ENCODE measurements around the gene TGFBR1.

TGFBR1 gene

DNA sequence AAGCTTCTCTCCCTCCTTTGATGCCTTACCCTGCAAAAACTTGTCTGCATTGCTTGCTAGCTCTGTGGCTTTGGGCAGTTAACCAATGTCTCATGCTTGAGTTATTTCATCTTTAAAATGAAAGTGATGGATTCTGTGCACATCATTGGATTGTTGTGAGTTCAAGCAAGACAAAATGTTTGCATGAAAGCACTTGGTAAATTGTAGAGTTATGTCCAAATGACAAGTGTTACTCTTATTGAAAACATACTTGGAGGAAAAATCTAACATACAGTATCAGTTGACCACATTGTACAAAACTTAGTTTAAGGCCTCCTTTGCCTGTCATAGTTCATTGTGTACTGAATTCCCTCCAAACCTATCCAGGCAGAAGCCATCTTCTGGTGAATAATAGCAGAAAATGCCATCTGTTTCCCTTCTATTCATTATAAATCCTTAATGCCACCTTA lies 30.0 kb downstream of the TGFBR1 start:
- H3K4me3 ChIP-seq (ENCODE audit: low read depth, low read length): no peak overlapping the region
- TF ChIP-seq, protein P1, sequence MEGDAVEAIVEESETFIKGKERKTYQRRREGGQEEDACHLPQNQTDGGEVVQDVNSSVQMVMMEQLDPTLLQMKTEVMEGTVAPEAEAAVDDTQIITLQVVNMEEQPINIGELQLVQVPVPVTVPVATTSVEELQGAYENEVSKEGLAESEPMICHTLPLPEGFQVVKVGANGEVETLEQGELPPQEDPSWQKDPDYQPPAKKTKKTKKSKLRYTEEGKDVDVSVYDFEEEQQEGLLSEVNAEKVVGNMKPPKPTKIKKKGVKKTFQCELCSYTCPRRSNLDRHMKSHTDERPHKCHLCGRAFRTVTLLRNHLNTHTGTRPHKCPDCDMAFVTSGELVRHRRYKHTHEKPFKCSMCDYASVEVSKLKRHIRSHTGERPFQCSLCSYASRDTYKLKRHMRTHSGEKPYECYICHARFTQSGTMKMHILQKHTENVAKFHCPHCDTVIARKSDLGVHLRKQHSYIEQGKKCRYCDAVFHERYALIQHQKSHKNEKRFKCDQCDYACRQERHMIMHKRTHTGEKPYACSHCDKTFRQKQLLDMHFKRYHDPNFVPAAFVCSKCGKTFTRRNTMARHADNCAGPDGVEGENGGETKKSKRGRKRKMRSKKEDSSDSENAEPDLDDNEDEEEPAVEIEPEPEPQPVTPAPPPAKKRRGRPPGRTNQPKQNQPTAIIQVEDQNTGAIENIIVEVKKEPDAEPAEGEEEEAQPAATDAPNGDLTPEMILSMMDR (conservative IDR thresholded peaks at IDR 0.05; ENCODE audit: low read depth, low read length): no peak
- peak; percentile 75 for DNase-seq (ENCODE audit: low read depth)

DNA sequence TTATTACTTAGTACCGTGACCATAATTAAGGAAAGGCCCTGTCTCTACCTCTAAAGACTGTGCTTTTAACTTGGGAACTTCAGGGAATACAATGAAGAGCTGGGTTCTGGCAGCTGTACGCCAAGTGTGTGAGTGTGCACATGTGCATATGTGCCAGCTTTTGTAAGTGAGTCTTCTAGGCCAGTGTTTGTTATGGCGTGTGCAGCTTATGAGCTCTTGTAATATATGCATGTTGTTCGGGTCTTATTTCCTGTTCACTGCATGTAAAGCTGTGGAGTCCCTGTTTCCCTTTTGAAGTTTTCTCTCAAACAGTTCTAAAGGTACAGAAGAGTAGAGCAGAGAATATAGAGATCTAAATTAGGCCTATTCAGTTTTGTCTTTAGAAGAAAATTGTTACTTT lies 30.5 kb downstream of the TGFBR1 start:
- TF ChIP-seq, protein P1 (conservative IDR thresholded peaks at IDR 0.05; ENCODE audit: low read depth, low read length): no peak

DNA sequence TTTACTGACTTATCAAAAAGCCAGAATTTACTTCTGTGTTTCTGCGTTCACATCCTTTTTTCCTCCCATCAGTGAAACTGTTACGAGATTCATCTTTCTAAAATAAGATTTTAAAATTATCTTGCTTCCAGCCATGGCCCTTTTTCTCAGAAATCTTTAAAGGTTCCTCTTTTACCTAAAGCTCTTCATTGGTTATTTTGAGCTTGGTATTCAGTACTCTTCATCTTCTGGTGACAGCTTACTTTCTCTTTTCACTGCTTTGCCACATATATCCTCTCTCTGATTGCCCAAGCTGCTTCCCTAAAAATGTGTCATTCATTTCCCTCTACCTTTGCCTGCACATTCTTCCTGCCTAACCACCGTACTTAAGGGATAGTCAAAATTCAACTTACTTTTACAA lies 32.3 kb downstream of the TGFBR1 start:
- DNase-seq (ENCODE audit: low read depth): no peak
- H3K4me3 ChIP-seq (ENCODE audit: low read depth, low read length): no peak overlapping the region
- TF ChIP-seq, protein P1 (conservative IDR thresholded peaks at IDR 0.05; ENCODE audit: low read depth, low read length): no peak

More for the DNA sequence above, 30.5 kb downstream of the TGFBR1 start:
- DNase-seq (ENCODE audit: low read depth): no peak
- H3K4me3 ChIP-seq (ENCODE audit: low read depth, low read length): no peak overlapping the region

DNA sequence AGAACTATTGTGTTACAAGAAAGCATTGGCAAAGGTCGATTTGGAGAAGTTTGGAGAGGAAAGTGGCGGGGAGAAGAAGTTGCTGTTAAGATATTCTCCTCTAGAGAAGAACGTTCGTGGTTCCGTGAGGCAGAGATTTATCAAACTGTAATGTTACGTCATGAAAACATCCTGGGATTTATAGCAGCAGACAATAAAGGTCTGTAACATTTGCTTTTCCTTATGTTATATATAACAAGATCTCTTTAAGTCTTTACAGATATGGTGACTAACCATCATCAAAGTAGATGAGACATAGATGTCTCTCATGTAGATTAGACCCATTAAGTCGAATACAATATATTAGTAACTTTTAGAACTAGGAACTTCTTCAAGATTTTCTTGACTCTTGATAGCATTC lies 33.0 kb downstream of the TGFBR1 start:
- DNase-seq (ENCODE audit: low read depth): no peak
- TF ChIP-seq, protein P1 (conservative IDR thresholded peaks at IDR 0.05; ENCODE audit: low read depth, low read length): no peak
- no peak overlapping the region for H3K4me3 ChIP-seq (ENCODE audit: low read depth, low read length)

DNA sequence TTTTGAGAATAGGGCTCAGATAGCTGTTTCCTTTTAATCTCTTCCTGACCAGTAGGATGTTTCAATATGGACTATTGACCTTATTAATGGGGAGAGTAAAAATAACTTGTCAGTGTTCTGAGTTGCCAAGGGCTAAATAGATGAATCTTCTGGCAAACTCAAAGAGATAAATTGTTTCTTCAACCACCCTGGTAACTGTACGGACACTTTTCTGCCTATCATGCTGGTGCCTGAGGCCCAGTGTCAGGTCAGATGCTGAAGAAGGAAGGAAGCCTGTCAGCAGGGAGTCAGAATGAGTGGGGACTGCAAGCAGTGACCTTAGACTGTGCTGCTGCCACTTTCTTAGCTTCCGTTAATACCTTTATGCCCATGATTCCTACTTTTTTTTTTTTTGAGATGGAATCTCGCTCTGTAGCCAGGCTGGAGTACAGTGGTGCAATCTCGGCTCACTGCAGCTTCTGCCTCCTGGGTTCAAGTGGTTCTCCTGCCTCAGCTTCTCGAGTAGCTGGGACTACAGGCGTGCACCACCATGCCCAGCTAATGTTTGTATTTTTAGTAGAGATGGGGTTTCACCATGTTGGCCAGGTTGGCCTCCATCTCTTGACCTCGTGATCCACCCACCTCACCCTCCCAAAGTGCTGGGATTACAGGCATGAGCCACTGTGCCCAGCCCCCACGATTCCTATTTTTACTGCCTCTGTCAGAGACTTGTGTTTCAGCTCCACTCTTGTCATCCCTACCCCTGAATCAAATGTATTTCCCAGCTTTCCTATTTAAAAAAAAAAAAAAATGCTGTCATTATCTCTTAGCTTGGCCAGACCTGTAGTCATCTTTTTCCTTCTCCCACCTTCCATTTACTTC lies 33.7 kb downstream of the TGFBR1 start:
- H3K4me3 ChIP-seq (ENCODE audit: low read depth, low read length): no peak overlapping the region
- TF ChIP-seq, protein P1 (conservative IDR thresholded peaks at IDR 0.05; ENCODE audit: low read depth, low read length): no peak

DNA sequence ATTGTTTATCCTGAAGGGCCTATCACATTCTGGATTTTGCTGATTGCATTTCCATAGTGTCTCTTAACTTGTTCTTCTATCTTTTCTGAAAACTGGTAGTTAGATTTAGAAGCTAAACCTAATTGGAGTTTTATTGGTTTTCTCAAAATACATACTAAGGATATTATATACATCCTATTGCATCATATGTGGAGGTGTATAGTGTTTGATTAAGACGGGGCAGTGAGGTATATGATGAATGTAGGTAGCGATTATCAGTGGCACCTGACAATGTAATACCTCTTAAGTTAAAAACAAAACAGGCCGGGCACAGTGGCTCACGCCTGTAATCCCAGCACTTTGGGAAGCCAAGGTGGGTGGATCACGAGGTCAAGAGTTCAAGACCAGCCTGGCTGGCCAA lies 35.0 kb downstream of the TGFBR1 start:
- TF ChIP-seq, protein P1 (conservative IDR thresholded peaks at IDR 0.05; ENCODE audit: low read depth, low read length): no peak
- no peak for DNase-seq (ENCODE audit: low read depth)
- H3K4me3 ChIP-seq (ENCODE audit: low read depth, low read length): no peak overlapping the region

More for the DNA sequence above, 33.7 kb downstream of the TGFBR1 start:
- DNase-seq (ENCODE audit: low read depth): no peak
